SH-SY5Y (cell line): ENCODE data around the gene WDR35.

Source experiments
- GATA2 ChIP-seq: IDR thresholded peaks from 2 replicates; pipeline ENCODE4 v1.6.1; 2011; ENCODE audit warnings: mild to moderate bottlenecking, low read depth, low read length
- GATA3 ChIP-seq: IDR thresholded peaks from 2 replicates; pipeline ENCODE4 v1.6.1; 2011; ENCODE audit warnings: low read depth, mild to moderate bottlenecking, low read length, moderate library complexity

The WDR35 gene

DNA sequence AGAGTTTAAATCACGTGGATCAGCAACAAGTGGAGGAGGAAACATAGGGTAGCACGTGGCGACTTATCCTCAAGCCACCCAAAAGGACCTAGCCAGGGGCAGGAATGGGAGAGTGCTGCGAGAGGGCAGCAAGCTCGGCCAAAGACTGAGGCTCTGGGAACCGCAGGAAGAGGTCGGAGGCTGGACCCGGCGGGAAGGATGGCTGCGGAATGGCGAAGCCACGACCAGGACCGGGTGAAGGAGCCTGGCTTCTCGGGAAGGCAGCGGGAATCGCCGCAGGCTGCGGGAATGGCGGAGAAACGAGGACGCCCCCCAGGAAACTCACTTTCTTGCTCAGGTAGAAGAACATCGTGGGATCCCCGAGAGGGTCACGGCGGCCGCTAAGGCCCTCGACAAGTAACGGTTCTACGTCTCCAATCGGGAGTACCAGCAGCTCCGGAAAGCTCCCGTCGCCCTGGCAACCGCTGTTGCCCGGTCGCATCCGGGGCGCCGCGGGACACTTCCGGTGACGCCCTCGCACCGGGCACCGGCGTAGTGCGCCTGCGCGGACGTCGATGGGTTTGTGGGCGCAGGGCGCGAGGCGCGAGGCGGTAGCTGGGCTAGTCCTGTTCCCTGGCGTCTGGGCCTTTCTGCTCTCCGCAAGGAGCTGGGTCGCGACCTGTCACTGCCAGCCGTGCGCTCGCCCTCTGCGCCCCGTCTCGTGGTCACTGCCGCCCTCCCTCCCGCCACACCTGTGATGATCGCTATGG lies at the start of gene WDR35:
Gene WDR35, minus strand, starts transcription at position 439 of the 749 bp plus-strand sequence. Its CDS starts 90 bp downstream, at position 349.
- TF ChIP-seq GATA3 = no peak
- no peak for TF ChIP-seq GATA2

DNA sequence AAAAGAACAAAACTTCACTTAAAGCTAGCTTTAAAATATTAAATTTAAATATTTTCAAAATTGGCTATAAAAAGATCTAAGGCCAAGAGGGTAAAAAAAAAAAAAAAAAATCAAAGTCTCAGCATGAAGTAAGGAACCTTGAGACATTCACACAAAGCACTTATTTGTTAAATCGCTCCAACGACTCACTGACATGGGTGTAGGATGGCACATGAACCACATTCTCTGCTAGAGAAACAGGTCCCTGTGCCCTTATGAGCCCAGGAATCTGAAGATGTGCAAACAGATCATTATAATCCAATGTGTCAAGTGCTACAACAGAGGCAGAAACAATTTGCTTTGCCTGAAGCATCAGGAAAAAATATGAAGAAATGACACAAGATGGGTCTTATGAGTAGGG lies 47.8 kb upstream of the WDR35 start:
- TF ChIP-seq GATA2 = no peak
- TF ChIP-seq GATA3 = no peak

DNA sequence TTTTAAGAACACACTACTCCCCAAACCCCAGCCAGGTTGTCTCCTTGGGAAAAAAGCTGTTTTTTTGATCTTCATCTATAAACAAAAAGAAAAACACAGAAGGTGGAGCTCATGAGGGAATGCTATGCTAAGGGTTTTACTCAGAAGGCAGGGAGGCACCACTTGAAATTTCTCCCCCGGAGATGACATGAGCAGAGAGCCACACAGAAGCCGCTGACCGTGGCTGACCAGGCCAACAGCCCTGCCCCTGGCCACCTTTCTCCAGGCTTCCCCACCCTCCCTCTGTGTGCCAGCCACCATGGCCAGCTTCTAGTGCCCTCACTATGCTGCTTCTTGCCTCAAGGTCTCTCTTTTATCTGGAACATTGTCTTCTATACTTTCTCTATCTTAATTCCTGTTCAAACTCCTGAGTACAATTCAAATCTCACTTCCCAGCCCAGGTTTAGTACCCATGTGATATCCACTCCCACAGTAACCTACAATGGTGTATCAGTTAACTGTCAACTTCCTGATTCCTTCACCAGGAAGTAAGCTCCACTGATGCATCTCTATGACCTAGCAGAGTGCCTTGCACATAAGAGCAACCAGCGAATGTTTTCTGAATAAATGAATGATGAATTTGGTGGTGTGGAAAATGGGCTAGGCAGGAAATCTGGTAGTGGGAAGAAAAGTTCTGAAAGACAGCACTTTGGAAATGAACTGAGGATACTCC lies 46.2 kb upstream of the WDR35 start:
- TF ChIP-seq GATA3 (no peak), GATA2 (no peak)

DNA sequence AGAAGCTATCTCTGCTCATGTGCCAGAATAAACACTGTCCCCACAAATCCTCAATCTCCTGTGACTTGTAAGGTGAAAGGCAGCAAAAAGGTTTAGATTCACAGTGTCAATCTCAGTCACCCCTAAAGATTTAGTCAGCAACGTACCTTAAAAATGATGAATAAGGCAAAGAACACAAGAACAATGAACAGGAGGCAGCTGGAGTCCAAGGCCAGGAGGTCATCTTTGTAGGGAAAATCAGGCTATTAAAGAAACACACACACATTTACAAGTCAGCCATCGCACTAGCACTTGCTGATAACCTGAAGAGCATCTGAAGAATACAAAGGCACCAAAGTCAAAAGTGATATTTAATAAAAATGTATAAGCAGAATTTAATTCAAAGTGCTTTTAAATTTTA lies 44.9 kb upstream of the WDR35 start:
- no peak for TF ChIP-seq GATA2

DNA sequence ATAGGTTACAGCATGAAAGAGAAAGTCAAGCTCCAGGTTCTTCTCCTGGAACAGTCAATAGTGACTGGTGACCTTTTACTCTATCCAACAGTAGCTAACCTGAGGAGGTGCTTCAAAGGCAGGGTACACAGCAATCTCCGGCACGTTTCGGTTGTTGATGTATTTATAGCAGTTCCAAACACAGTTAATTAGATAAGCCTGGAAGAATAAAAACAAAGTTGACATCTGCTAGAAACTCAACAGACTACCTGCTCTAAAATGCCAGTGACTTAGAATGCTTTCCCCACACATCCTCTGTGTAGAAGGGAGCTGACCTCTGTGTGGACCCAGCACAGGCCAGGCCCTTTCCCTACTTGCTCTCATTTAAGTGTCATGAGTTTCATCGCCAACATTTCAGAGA lies 44.3 kb upstream of the WDR35 start:
- TF ChIP-seq GATA2 = no peak
- TF ChIP-seq GATA3 = no peak

DNA sequence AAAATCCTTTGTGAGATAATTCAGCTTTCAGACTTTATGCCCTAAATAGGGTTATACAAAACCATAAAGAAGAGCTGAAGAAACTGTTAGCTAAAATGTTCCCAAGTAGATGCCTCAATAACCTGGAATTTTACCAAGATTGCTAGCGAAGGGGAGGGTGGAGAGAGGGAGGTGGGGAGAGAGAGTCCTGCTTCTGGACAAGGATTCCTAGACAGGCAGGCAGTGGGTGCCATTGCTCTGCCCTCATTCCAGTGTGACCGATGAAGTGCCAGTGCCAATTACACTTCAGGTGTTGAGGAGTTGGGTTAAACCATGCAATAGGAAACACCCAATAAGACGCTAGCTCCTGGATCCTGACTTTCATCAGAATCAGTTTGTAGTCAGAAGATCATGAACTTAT lies 43.4 kb upstream of the WDR35 start:
- TF ChIP-seq GATA2 (no peak), GATA3 (no peak)

DNA sequence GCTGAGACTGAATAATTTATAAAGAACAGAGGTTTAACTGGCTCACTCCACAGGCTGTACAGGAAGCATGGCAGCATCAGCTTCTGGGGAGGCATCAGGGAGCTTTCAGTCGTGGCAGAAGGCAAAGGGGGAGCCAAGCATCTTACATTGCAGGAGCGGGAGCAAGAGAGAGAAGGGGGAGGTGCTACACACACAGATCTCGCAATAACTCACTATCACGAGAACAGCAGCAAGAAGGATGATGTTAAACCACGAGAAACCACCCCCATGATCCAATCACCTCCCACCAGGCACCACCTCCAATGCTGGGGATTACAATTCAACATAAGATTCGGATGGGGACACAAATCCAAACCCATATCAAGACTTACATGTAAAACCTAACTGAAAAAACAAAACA lies 40.3 kb upstream of the WDR35 start:
- TF ChIP-seq GATA3 = no peak
- no peak for TF ChIP-seq GATA2

DNA sequence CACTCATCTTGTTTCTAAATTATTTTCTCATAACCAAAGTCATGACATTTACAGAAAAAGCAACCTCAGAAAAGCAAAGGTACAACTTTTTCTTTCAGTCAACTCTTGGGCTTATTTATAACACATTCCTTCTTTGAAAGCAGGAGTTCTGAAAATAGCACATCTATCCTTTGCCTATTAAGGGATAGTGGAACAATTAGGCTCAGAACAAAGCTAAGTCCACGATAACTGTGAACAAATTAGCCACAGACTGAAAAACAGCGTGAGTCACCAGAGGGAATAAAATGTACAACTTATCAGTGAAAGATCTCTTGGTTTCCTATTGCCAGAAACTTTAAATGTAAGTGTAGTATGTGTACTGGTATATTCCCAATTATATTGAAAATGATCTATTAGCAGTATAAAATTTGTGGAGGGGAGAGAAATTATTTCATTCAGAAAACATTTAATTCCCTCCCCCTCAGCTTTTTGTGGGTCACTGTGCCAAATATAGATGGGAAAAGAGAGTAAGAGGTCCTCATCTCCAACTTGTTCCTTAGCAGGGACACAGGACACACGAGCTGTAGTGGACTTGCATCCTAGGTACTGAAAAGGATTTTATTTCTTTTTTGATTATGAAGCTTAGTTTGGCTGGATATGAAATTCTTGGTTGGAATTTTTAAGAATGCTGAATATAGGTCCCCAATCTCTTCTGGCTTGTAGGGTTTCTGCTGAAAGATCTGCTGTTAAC lies 38.0 kb upstream of the WDR35 start:
- TF ChIP-seq GATA2 (no peak), GATA3 (no peak)

DNA sequence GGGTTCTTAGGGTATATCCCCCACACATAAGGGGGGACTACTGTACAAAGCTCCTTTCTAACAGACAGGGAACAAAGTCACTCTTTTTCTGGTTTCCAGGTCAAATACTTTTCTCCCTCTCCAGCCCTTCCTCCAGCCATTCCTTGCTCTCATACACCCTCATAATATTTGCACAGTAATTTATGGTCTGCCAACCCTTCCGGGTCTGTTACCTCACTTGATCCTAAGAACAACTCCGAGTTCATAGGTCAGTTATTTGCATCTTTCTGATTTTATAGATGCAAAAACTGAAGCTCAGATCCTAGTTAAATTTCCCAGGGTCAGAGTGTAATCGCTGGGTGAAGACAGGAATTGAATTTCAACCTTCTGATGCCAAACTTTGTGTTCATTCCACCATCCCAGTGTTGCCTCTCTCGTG lies 37.4 kb upstream of the WDR35 start:
- TF ChIP-seq GATA2 = no peak
- TF ChIP-seq GATA3 = no peak

DNA sequence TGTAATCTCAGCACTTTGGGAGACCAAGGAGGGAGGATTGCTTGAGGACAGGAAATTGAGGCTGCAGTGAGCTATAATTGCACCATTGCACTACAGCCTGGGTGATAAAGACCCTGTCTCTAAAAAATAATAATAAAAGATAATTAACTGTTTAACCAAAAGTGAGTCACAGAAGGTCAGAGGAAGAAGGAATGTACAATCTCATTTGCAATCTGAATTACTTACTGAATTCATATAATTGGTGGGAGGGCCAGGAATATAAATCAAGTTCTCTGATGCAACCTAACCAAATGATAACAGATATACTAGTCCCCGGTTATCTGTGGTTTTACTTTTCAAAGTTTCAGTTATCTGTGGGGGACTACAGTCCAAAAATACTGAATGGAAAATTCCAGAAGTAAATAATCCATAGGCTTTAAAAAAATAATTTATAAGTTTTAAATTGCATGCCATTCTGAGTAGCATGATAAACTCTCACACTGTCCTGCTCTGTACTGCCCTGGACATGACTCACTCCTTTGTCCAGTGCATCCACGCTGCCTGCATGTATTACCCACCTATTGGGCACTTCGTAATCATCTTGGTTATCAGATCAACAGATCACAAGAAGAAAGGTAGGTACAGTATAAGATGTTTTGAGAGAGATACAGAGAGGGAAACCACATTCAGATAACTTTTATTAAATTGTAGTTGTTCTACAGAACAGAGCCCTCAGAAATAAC lies 35.3 kb upstream of the WDR35 start:
- no peak for TF ChIP-seq GATA3
- no peak for TF ChIP-seq GATA2

DNA sequence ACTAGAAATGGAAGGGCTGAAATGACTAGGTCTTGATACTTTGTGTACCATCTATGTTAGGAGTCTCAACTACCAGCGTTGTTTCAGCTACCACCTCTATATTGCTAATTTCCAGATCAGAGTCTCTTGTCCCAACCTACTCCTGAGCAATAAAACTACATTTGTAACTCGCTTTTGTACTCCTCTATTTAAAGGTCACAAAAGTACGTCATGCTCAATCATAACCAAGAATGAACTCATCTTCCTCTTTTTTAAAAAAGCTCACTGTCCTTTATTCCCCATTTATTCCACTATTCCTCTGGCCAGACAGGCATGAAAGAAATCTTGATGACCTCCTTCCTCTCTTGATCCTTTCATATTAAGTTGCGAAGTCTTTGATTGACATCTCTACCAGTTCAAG lies 33.8 kb upstream of the WDR35 start:
- TF ChIP-seq GATA3 (no peak), GATA2 (no peak)

DNA sequence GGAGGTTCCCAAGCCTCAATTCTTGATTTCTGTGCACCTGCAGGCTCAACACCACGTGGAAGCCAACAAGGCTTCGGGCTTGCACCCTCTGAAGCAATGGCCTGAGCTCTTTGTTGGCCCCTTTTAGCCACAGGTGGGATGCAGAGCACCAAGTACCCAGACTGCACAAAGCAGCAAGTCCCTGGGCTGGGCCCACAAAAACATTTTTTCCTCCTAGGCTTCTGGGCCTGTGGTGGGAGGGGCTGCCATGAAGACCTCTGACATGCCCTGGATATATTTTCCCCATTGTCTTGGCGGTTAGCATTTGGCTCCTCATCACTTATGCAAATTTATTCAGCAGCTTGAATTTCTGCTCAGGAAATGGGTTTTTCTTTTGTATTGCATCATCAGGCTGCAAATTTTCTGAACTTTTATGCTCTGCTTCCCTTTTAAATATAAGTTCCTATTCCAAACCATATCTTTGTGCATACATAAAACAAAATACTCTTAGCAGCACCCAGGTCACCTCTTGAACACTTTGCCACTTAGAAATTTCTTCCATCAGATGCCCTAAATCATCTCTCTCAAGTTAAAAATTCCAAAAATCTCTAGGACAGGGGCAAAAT lies 31.6 kb upstream of the WDR35 start:
- no peak for TF ChIP-seq GATA3
- no peak for TF ChIP-seq GATA2

DNA sequence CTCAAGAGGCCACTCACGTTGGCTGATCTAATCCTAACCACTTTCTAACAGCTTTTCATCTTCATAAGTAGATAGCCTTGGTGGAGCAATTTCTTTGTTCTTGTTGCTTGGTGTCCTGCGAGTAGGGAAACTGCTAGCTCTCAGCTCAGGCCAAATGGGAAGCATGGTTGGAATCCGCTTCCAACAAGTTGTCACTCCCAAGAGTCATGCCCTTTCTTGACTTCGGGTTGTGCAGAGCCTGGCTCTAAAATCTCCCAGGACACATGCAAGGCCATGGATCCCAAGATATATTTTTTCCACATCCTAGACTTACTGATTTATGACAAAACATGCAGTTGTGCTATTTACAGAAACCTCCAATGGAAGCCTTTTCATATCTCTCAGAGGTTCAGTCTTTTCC lies 29.8 kb upstream of the WDR35 start:
- TF ChIP-seq GATA2 (no peak), GATA3 (no peak)

DNA sequence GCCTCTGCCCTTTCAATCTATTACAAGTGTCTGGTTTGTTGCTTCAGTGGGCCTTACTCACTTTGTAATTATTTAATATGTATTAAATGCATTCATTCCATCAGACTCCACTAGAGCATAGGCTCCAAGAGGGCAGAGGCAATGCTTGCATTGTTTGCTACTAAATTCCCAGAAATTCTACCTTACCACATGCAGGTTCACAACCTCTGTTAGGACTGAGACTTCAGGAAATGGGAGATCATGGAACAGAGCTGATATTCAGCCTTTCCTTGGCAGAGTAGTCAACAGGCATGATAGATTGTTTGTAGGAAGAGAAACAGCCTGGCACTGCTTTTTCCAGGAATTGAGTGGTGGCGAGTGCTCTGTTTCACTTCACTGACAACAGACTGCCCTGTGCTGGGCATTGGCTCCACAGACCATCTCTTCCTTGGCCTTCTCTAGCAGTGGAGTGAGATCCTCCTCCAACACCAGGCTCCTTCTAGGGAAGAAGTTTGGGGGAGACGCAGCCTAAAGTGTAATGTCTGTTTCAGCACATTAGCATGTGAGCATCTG lies 28.8 kb upstream of the WDR35 start:
- no peak for TF ChIP-seq GATA3
- no peak for TF ChIP-seq GATA2
